ENCODE data around the gene CDC5L.

DNA sequence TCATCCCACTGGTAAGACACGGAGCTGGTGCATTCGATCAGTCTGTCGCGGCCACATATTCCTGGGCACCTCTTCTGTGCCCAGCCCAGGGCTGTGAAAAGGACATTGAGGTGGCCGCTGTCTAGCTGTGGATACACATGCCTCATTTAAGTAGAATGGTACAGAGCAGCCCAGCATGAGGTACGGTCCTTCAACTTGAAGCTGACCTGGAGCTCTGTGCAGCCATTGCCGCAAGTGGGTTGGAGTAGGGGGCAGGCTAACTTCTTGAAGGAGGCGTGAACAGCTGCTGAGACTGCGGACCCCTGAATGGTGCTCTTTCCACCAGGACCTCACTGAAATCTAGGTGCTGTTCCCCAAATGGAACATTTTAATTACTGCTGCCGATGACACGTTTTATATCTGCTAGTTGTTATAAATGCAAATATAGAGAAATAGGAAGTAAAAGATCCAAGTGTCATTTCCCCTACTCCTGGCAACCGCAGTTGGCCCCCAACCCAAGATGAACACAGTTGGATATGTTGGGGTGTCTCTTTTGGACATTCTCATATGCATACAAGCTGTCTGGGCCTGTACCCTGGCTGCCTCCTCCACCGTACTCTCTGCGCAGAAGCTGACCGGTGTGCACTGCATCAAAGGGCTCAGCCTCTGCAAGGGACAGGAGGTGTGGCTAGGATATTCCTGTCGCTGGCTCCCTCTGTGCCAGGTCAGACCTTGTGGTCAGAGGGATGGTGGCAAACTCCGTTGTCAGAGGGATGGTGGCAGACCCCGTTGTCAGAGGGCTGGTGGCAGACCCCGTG is 86.1 kb downstream of the CDC5L start:
- TF ChIP-seq, protein P1, sequence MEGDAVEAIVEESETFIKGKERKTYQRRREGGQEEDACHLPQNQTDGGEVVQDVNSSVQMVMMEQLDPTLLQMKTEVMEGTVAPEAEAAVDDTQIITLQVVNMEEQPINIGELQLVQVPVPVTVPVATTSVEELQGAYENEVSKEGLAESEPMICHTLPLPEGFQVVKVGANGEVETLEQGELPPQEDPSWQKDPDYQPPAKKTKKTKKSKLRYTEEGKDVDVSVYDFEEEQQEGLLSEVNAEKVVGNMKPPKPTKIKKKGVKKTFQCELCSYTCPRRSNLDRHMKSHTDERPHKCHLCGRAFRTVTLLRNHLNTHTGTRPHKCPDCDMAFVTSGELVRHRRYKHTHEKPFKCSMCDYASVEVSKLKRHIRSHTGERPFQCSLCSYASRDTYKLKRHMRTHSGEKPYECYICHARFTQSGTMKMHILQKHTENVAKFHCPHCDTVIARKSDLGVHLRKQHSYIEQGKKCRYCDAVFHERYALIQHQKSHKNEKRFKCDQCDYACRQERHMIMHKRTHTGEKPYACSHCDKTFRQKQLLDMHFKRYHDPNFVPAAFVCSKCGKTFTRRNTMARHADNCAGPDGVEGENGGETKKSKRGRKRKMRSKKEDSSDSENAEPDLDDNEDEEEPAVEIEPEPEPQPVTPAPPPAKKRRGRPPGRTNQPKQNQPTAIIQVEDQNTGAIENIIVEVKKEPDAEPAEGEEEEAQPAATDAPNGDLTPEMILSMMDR (IDR thresholded peaks at IDR 0.05): no peak
- no peak for TF ChIP-seq POLR2A (IDR thresholded peaks at IDR 0.05)

Data from heart left ventricle (tissue), 13 donors.